Measurements from ENCODE around the gene ADAM33.

The ADAM33 gene

GRCh38 chr20:3681931-3682781 lies at the start of gene ADAM33:
Gene ADAM33 (minus strand): TSS chr20:3682010. CDS start chr20:3682004, 6 bp downstream.
- no peak for DNase-seq

GRCh38 chr20:3730803-3731672 lies 49.2 kb upstream of the ADAM33 start:
- no peak for DNase-seq

- DNase-seq = no peak
Measured at GRCh38 chr20:3729811-3730540, 48.2 kb upstream of the ADAM33 start.

- DNase-seq = no peak
Measured at GRCh38 chr20:3729378-3729777, 47.6 kb upstream of the ADAM33 start.

GRCh38 chr20:3728876-3729275 lies 47.1 kb upstream of the ADAM33 start:
- no peak for DNase-seq

GRCh38 chr20:3728354-3728753 lies 46.5 kb upstream of the ADAM33 start:
- no peak for DNase-seq

- peak in 17 of 58 donors; percentile 7 to 55 (median 29) for DNase-seq
Measured at GRCh38 chr20:3727401-3728021, 45.7 kb upstream of the ADAM33 start.

GRCh38 chr20:3724356-3724755 lies 42.5 kb upstream of the ADAM33 start:
- no peak for DNase-seq

- no peak for DNase-seq
Measured at GRCh38 chr20:3723284-3723683, 41.5 kb upstream of the ADAM33 start.

GRCh38 chr20:3721912-3722311 lies 40.1 kb upstream of the ADAM33 start:
- no peak for DNase-seq

GRCh38 chr20:3720626-3721025 lies 38.8 kb upstream of the ADAM33 start:
- DNase-seq = no peak

- DNase-seq = no peak
Measured at GRCh38 chr20:3720068-3720467, 38.3 kb upstream of the ADAM33 start.

- DNase-seq = no peak
Measured at GRCh38 chr20:3719046-3719445, 37.2 kb upstream of the ADAM33 start.

GRCh38 chr20:3716195-3716834 lies 34.5 kb upstream of the ADAM33 start:
- peak in 16 of 58 donors; percentile 1 to 35 (median 14) for DNase-seq

GRCh38 chr20:3714092-3714491 lies 32.3 kb upstream of the ADAM33 start:
- DNase-seq = peak in 1 of 58 donors; percentile 21

- DNase-seq = peak in 26 of 58 donors; percentile 4 to 54 (median 20)
Measured at GRCh38 chr20:3712279-3712873, 30.6 kb upstream of the ADAM33 start, which contains the start of gene SIGLEC1. Gene SIGLEC1 (minus strand): TSS chr20:3712600. CDS start chr20:3707128, 5,472 bp downstream.

- DNase-seq = no peak
Measured at GRCh38 chr20:3711484-3711941, 29.7 kb upstream of the ADAM33 start.

GRCh38 chr20:3710703-3711483 lies 29.1 kb upstream of the ADAM33 start:
- DNase-seq = peak in 51 of 58 donors; percentile 3 to 80 (median 47)

GRCh38 chr20:3710011-3710466 lies 28.2 kb upstream of the ADAM33 start:
- no peak for DNase-seq
